Fibroblast of peridontal ligament (primary cell): ENCODE measurements around the gene A4GALT.
"Not testable (repeated sequence)": the region's sequence is repeated elsewhere in the genome, so short reads cannot be mapped to it uniquely, and the experiment has no call there.

ENCODE experiments used
- DNase-seq: peaks from one replicate; pipeline ENCODE4 v3.0.0-alpha.2; 2010; ENCODE audit errors: extremely low read depth

The A4GALT gene

GRCh38 chr22:42720263-42721044, at the start of gene A4GALT:
A4GALT (minus strand) TSS chr22:42720870; CDS start chr22:42693951, 26,919 bp downstream.
- DNase-seq: no peak

GRCh38 chr22:42770448-42770726, 49.7 kb upstream of the A4GALT start:
- no peak for DNase-seq

- peak; percentile 76 for DNase-seq
Measured at GRCh38 chr22:42769574-42770447, 49.1 kb upstream of the A4GALT start.

GRCh38 chr22:42769238-42769573, 48.5 kb upstream of the A4GALT start:
- DNase-seq: no peak

GRCh38 chr22:42768385-42769035, 47.8 kb upstream of the A4GALT start:
- DNase-seq: no peak

GRCh38 chr22:42766860-42767259, 46.2 kb upstream of the A4GALT start:
- DNase-seq: no peak

GRCh38 chr22:42764895-42765363, 44.3 kb upstream of the A4GALT start:
- no peak for DNase-seq

GRCh38 chr22:42763965-42764480, 43.4 kb upstream of the A4GALT start:
- no peak for DNase-seq

- no peak for DNase-seq
Measured at GRCh38 chr22:42760806-42761565, 40.3 kb upstream of the A4GALT start.

- DNase-seq: peak; percentile 78
Measured at GRCh38 chr22:42758931-42759629, 38.4 kb upstream of the A4GALT start.

GRCh38 chr22:42755553-42755952, 34.9 kb upstream of the A4GALT start:
- DNase-seq: peak; percentile 74

GRCh38 chr22:42755121-42755520, 34.5 kb upstream of the A4GALT start:
- DNase-seq: not testable (repeated sequence)

- peak; percentile 57 for DNase-seq
Measured at GRCh38 chr22:42754658-42755057, 34.0 kb upstream of the A4GALT start.

GRCh38 chr22:42752912-42753311, 32.2 kb upstream of the A4GALT start:
- no peak for DNase-seq

- DNase-seq: no peak
Measured at GRCh38 chr22:42752230-42752746, 31.6 kb upstream of the A4GALT start.

- not testable (repeated sequence) for DNase-seq
Measured at GRCh38 chr22:42750421-42750820, 29.8 kb upstream of the A4GALT start.

- peak; percentile 80 for DNase-seq
Measured at GRCh38 chr22:42747701-42748513, 27.2 kb upstream of the A4GALT start.

- peak; percentile 33 for DNase-seq
Measured at GRCh38 chr22:42745118-42745517, 24.4 kb upstream of the A4GALT start.

- DNase-seq: peak; percentile 93
Measured at GRCh38 chr22:42743501-42743991, 22.9 kb upstream of the A4GALT start.

- no peak for DNase-seq
Measured at GRCh38 chr22:42742940-42743339, 22.3 kb upstream of the A4GALT start.
